Neural crest cell (in vitro differentiated cells): ENCODE results near the gene CCDC138. TPM values are rescaled to one million over a fixed set of nuclear protein-coding genes. Genes with fewer than 3 reads are reported as not detected.

ENCODE experiments used
- DNase-seq: peaks from one replicate; pipeline ENCODE4 v3.0.0; 2021; ENCODE audit warnings: low read depth, mixed read lengths, low spot score
- H3K27ac Mint-ChIP-seq: one replicate; pipeline ENCODE4 v1.8.0; 2021; ENCODE audit warnings: mild to moderate bottlenecking, mixed read lengths; ENCODE audit not compliant: unreplicated experiment
- H3K27me3 Mint-ChIP-seq: 2 replicates; pipeline ENCODE4 v1.8.0; 2021; ENCODE audit warnings: low read depth, mild to moderate bottlenecking, mixed read lengths
- H3K36me3 Mint-ChIP-seq: 2 replicates; pipeline ENCODE4 v1.8.0; 2021; ENCODE audit warnings: low read depth, mild to moderate bottlenecking, mixed read lengths
- H3K4me1 Mint-ChIP-seq: 2 replicates; pipeline ENCODE4 v1.8.0; 2021; ENCODE audit warnings: mixed read lengths
- H3K4me3 Mint-ChIP-seq: one replicate; pipeline ENCODE4 v1.8.0; 2021; ENCODE audit warnings: mild to moderate bottlenecking, mixed read lengths
- H3K9me3 Mint-ChIP-seq: 2 replicates; pipeline ENCODE4 v1.8.0; 2021; ENCODE audit warnings: mixed read lengths
- CTCF ChIP-seq: fragments of 200-600 bp; sonication (generic); conservative IDR thresholded peaks from 2 replicates; pipeline ENCODE4 v1.5.0; 2021; ENCODE audit warnings: antibody characterized with exemption, mild to moderate bottlenecking
- total RNA-seq: library from RNA; stranded (reverse); gene quantifications from 2 replicates; pipeline ENCODE4 v1.2.1, GENCODE V29; 2021

Gene CCDC138
- total RNA-seq, 1 donor from 2014 or later = 39.7 TPM

- H3K27me3 Mint-ChIP-seq = no peaks in the 10 kb centered on the region
Observed at GRCh38 chr2:108786008-108786353, 590 bp upstream of the CCDC138 start.

GRCh38 chr2:108787216-108787541 is 608 bp downstream of the CCDC138 start:
- Mint-ChIP-seq H3K27ac (peak overlapping the region; percentile 78), H3K9me3 (no peaks in the 10 kb centered on the region), H3K4me1 (peaks cover 21% of the 10 kb centered on the region), H3K36me3 (peaks cover 14% of the 10 kb centered on the region), H3K4me3 (peak overlapping the region; percentile 90), H3K27me3 (no peaks in the 10 kb centered on the region)
- DNase-seq = no peak
- no peak for TF ChIP-seq CTCF

More at GRCh38 chr2:108786008-108786353, 590 bp upstream of the CCDC138 start:
- no peak for TF ChIP-seq CTCF
- no peak for DNase-seq
- Mint-ChIP-seq H3K4me3 (peak overlapping the region; percentile 95), H3K4me1 (peaks cover 21% of the 10 kb centered on the region), H3K27ac (no peak overlapping the region), H3K36me3 (peaks cover 9% of the 10 kb centered on the region), H3K9me3 (no peaks in the 10 kb centered on the region)

- no peak for TF ChIP-seq CTCF
- Mint-ChIP-seq H3K27ac (peak overlapping the region; percentile 57), H3K4me3 (no peak overlapping the region), H3K4me1 (no peaks in the 10 kb centered on the region), H3K27me3 (no peaks in the 10 kb centered on the region), H3K9me3 (peaks cover 4% of the 10 kb centered on the region), H3K36me3 (peaks cover 41% of the 10 kb centered on the region)
- no peak for DNase-seq
Observed at GRCh38 chr2:108803045-108803736, 16.6 kb downstream of the CCDC138 start.

GRCh38 chr2:108805032-108805431 is 18.5 kb downstream of the CCDC138 start:
- Mint-ChIP-seq H3K4me1 (no peaks in the 10 kb centered on the region), H3K9me3 (peaks cover 16% of the 10 kb centered on the region), H3K27ac (no peak overlapping the region), H3K4me3 (no peak overlapping the region), H3K27me3 (no peaks in the 10 kb centered on the region), H3K36me3 (peaks cover 46% of the 10 kb centered on the region)
- no peak for DNase-seq
- TF ChIP-seq CTCF = no peak

GRCh38 chr2:108805782-108806181 is 19.2 kb downstream of the CCDC138 start:
- no peak for DNase-seq
- no peak for TF ChIP-seq CTCF
- Mint-ChIP-seq H3K4me3 (no peak overlapping the region), H3K9me3 (peaks cover 18% of the 10 kb centered on the region), H3K36me3 (peaks cover 50% of the 10 kb centered on the region), H3K27ac (peak overlapping the region; percentile 17), H3K27me3 (no peaks in the 10 kb centered on the region), H3K4me1 (no peaks in the 10 kb centered on the region)
